AG04450 (cell line): Measurements from ENCODE around the gene TMEM260. TPM values are rescaled to one million over a fixed set of nuclear protein-coding genes. Genes with fewer than 3 reads are reported as not detected.

Source experiments
- CTCF ChIA-PET: fragments of 300-600, 350-600 bp; formaldehyde crosslinking; extraction: SDS; loops from one replicate; lab custom pipeline; 2022; ENCODE audit warnings: antibody characterized with exemption, inconsistent platforms; lab: Charles Lee
- POLR2A ChIA-PET: fragments of 350-600 bp; formaldehyde crosslinking; extraction: SDS; loops from one replicate; lab custom pipeline; 2021; ENCODE audit warnings: antibody characterized with exemption, inconsistent platforms; lab: Yijun Ruan, JAX
- DNase-seq: peaks from one replicate; pipeline ENCODE4 v3.0.0-alpha.2; 2011; ENCODE audit warnings: low read depth, low spot score
- H3K27ac ChIP-seq: one replicate; pipeline ENCODE4 v1.5.1; 2012; ENCODE audit warnings: low read depth, low read length, control low read depth
- H3K27me3 ChIP-seq: one replicate; pipeline ENCODE4 v1.6.0; 2012; ENCODE audit warnings: low read length; ENCODE audit not compliant: control insufficient read depth, insufficient read depth
- H3K4me3 ChIP-seq: 2 replicates; pipeline ENCODE4 v1.5.1; 2011; ENCODE audit warnings: mild to moderate bottlenecking, low read depth, low read length, control low read depth
- H3K9me3 ChIP-seq: 2 replicates; pipeline ENCODE4 v1.5.1; 2012; ENCODE audit warnings: low read length; ENCODE audit not compliant: control insufficient read depth, insufficient read depth
- CTCF ChIP-seq: IDR thresholded peaks from 2 replicates; pipeline ENCODE4 v1.5.1; 2011; ENCODE audit warnings: low read depth, low read length, control low read depth, inconsistent platforms
- polyA plus RNA-seq: library from polyadenylated mRNA; depleted of rRNA; stranded (reverse); fragments of >200 nt; gene quantifications from 2 replicates; pipeline ENCODE4 v1.2.3, GENCODE V29; 2011

Gene TMEM260
- polyA plus RNA-seq, 1 experiment: 18.8 TPM

GRCh38 chr14:56590535-56590960, 10.9 kb downstream of the TMEM260 start:
- Histone ChIP-seq H3K9me3 (no peaks in the 10 kb centered on the region), H3K27ac (no peak overlapping the region), H3K27me3 (no peaks in the 10 kb centered on the region), H3K4me3 (no peak overlapping the region)
- TF ChIP-seq CTCF: no peak
- POLR2A ChIA-PET: no interaction called here
- DNase-seq: no peak
- CTCF ChIA-PET: interaction anchor here (0.5 to 3.7 kb wide), 4 partner anchors 10 to 703 kb away, joined by 3 to 32 read pairs (median 3); partner anchors contain the start of gene TMEM260

- no peaks in the 10 kb centered on the region for H3K27me3 ChIP-seq
- no peak overlapping the region for H3K27ac ChIP-seq
- no peak for DNase-seq
- TF ChIP-seq CTCF: no peak
- H3K4me3 ChIP-seq: no peak overlapping the region
- POLR2A ChIA-PET: no interaction called here
- no peaks in the 10 kb centered on the region for H3K9me3 ChIP-seq
- CTCF ChIA-PET: no interaction called here
These were observed 13.3 kb downstream of the TMEM260 start for GRCh38 chr14:56592746-56593544.

- DNase-seq: no peak
- no peak for TF ChIP-seq CTCF
- H3K27me3 ChIP-seq: no peaks in the 10 kb centered on the region
- H3K27ac ChIP-seq: no peak overlapping the region
- CTCF ChIA-PET: no interaction called here
- POLR2A ChIA-PET: no interaction called here
- no peaks in the 10 kb centered on the region for H3K9me3 ChIP-seq
- no peak overlapping the region for H3K4me3 ChIP-seq
These were observed 14.8 kb downstream of the TMEM260 start for GRCh38 chr14:56594428-56594827.

- Histone ChIP-seq H3K27ac (no peak overlapping the region), H3K9me3 (no peaks in the 10 kb centered on the region), H3K4me3 (no peak overlapping the region), H3K27me3 (no peaks in the 10 kb centered on the region)
- DNase-seq: no peak
- TF ChIP-seq CTCF: no peak
- ChIA-PET POLR2A (no interaction called here), CTCF (interaction anchor here (1.0 kb wide), 1 partner anchor 61 kb away, joined by 4 read pairs; no protein-coding TSS in a partner anchor)
These were observed 18.9 kb downstream of the TMEM260 start for GRCh38 chr14:56598519-56598918.

- ChIA-PET POLR2A (no interaction called here), CTCF (no interaction called here)
These were observed 24.1 kb downstream of the TMEM260 start for GRCh38 chr14:56603648-56604047.

More at GRCh38 chr14:56603648-56604047, 24.1 kb downstream of the TMEM260 start:
- Histone ChIP-seq H3K9me3 (no peaks in the 10 kb centered on the region), H3K27me3 (no peaks in the 10 kb centered on the region), H3K4me3 (no peak overlapping the region), H3K27ac (no peak overlapping the region)
- no peak for TF ChIP-seq CTCF
- no peak for DNase-seq
